GM18907 (cell line): ENCODE measurements around the gene RAMACL.
"Not testable (repeated sequence)": the region's sequence is repeated elsewhere in the genome, so short reads cannot be mapped to it uniquely, and the experiment has no call there.

Source experiments
- ATAC-seq: cut with Tn5 transposase; IDR thresholded peaks from one replicate; pipeline ENCODE4 v1.9.1; 2021; ENCODE audit warnings: mild to moderate bottlenecking, moderate library complexity; ENCODE audit not compliant: unreplicated experiment

The RAMACL gene

GRCh38 chr6:166586424-166587156 is at the start of gene RAMACL:
RAMACL (minus strand) TSS chr6:166586678; CDS start chr6:166586477, 201 bp downstream.
- peak; percentile 77 for ATAC-seq

DNA sequence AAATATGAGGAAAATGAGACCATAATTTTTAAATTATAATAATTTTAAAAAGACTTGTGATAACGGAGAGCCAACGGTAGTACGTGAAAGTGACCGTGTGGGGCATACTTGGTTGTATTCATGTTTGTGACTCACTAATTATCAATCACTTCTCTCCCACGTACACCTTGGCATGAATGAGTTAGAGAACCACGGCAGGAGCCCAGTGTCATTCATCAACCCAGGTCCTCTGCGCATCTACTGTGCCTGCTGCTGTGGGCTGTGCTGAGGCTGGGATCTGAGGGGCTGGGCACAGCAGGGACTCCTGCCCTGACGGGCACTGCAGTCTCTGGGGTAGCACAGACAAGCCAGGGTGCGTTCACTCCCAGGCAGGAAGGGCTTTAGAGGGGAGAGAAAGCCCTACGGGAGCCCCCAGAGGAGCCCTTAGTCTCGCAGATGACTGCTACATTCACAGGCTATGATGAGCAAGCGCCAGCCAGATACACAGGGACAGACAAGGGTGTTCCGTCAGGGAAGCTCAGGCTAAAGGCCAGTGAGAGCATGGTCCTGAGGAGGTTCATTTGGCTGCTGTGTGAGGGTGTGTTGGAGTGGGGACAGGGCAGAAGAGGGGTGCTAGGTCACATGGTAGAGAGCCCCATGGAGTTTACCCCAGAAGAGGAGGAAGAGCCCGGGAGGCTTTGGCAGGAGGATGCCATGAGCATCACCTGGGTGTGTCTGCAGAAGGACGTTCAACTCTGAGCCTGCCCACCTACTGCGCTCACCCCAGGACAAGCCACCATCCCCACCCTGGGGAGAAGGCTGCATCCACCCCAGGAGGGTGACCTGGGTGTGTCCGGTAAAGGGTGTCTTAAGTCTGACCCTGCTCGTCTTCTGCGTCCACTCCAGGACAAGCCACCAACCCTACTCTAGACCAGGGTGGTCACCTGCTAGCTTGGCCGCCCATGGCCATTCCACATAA is 48.8 kb upstream of the RAMACL start:
- no peak for ATAC-seq

DNA sequence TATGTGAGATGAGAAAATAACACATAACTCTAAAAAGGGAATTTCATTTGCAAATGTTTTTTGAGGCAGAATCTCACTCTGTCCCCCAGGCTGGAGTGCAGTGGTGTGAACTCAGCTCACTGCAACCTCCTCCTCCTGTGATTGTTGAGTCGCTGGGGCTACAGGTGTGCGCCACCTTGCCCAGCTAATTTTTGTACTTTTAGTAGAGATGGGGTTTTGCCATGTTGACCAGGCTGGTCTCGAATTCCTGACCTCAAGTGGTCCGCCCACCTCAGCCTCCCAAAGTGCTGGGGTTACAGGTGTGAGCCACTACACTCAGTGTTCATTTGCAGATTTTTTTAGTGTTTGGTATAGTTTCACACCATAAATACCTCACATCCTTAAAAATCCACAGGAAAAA is 48.1 kb upstream of the RAMACL start:
- ATAC-seq = not testable (repeated sequence)

- ATAC-seq = no peak
Observed at GRCh38 chr6:166633732-166634535, 47.5 kb upstream of the RAMACL start.

GRCh38 chr6:166632731-166633130 is 46.3 kb upstream of the RAMACL start:
- no peak for ATAC-seq

GRCh38 chr6:166630462-166630861 is 44.0 kb upstream of the RAMACL start:
- no peak for ATAC-seq

GRCh38 chr6:166629628-166630027 is 43.1 kb upstream of the RAMACL start:
- no peak for ATAC-seq

DNA sequence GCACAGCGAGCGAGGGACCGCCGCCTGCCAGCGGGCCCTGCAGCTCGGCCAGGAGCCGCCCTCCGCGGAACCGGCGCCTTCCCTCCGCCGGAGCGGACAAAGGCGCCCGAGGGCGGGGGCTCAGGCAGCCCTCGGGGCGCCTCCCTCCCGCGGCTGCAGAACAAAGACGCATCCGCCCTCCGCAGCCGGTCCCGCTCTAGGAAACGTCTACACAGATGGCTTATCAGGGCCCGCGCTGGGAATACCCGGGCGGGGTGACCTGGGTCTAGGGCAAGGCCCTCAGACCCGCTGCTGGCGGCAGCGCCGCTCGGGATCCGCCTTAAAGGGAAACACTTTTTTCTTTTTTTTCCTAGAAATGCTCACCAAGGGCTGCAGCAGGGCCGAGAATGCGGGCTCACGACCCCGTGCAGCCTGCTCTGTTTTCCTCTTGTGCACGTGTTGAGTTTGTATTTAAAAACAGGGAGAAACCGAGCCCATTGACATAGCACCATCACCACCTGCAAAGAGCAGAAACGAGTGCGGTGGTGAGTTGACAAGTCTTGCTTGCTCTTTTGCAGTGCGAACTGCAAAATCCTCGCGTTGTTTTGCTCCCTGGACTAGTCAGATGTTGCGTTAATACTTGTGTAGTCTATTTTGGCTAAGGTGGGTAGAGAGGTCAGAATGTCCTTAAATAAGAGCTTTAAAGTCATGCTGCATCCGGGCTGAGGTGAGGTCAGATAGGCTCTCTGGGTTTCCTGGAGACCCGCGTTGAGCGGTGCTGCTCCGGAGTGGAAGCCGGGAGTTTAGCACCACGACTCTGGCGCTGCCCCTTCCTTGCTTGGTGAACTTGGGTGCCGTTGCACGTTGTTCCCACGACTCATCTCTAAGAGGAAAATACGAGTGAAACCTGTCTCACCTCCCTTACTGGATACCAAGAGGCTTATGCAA is 41.7 kb upstream of the RAMACL start:
- peak; percentile 35 for ATAC-seq

DNA sequence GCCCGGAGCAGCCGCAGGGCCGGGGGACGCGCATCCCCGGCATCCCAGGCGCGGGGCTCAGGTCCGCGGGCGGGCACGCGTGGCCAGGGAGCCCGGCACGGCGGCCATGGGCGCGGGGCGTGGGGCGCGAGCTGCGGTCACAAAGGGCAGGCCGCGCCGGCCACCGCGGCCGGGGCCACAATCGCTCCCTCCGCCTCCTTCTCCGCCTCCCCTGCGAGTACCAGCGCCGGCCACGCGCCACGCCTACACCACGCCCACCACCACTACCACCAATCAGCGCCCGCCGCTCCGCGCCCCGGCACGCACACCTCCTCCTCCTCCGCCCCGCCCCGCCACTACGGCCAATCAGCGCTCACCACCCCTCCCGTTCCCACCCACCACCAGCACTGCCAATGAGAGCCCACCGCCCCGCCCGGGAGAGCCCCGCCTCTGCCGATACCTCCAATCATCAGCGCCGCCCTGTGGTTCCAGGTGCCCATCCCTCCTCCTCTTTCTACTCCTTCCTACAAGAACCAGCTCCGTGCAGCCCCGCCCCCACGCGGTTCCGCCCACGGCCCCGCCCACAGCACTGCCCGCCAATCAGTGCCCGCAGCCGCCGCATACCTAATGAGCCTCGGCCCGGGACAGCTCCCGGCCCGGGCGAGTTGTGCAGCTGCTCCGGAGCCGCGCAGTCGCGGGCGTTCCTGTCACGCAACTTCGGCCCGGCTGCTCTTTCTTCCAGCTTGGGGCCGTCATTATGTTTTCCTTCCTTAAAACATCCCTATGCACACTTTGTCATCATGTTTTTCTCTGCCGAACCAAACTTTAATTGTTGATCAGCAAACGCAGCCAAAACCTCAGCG is 40.8 kb upstream of the RAMACL start, which contains the start of gene RPS6KA2:
Gene RPS6KA2 (minus strand): TSS at position 219 of the 842 bp plus-strand sequence. CDS start 232 bp downstream, outside the sequence.
- peak; percentile 93 for ATAC-seq

GRCh38 chr6:166626177-166627032 is 39.9 kb upstream of the RAMACL start:
- ATAC-seq = peak; percentile 6

GRCh38 chr6:166625356-166625755 is 38.9 kb upstream of the RAMACL start:
- ATAC-seq = no peak

DNA sequence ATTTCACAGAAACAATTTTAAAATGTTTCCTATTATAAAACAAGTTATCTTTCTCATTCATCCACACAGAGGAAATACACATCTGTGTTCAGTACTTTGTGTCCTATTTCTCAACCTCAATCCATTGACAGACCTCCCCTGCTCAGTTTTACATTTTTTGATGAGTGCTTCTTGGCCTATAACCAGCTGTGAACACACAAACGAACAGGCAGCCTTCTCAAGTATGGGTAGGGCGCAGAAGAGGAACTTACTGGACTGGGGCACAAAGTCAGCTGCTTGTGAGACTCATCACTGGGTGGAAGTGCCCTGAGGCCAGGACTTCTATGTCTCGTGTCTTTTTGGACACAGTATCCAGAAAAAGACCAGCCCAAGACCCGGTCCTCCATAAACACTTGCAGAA is 37.8 kb upstream of the RAMACL start:
- no peak for ATAC-seq

GRCh38 chr6:166623318-166623717 is 36.8 kb upstream of the RAMACL start:
- ATAC-seq = no peak

- ATAC-seq = no peak
Observed at GRCh38 chr6:166621114-166621540, 34.6 kb upstream of the RAMACL start.

- no peak for ATAC-seq
Observed at GRCh38 chr6:166620478-166621113, 34.1 kb upstream of the RAMACL start.

DNA sequence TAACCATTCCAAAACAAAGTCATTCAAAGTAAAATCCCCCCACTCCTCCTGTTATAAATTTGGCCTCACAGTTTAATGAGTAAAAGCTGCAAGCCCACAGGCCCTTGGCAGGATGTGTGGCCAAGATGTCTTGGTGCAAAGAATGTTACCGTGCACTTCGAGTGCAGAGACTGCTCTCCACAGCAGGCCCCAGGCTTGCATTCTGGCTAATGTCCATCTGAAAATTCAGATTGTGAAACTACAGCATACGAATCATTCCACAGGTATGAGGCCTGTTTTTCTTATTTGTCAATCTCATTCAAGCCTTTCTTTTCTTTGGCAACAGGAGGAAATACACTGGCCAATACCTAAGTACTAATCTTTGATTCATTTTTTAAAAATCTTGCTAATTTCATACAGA is 33.4 kb upstream of the RAMACL start:
- ATAC-seq = no peak
